H1 (cell line): ENCODE data around the gene EBNA1BP2. TPM values are rescaled to one million over a fixed set of nuclear protein-coding genes. Genes with fewer than 3 reads are reported as not detected.

Experiments
- CTCF ChIA-PET: fragments of 300-600 bp; sonication (Branson Sonifier 250); formaldehyde crosslinking; loops from one replicate; lab custom pipeline; 2021; ENCODE audit not compliant: partially characterized antibody; lab: Charles Lee
- POLR2A ChIA-PET: fragments of 300-600 bp; sonication (Branson Sonifier 250); formaldehyde crosslinking; loops from one replicate; lab custom pipeline; 2021; ENCODE audit warnings: inconsistent platforms; ENCODE audit not compliant: partially characterized antibody; lab: Charles Lee
- DNase-seq, 2 experiments: peaks; one replicate each; pipeline versions ENCODE4 v3.0.0 to v3.0.0-alpha.2; 2010 to 2022; ENCODE audit warnings: low spot score in 2 of 2, low read depth in 1 of 2, mixed read lengths in 1 of 2
- FAIRE-seq: peaks from 2 replicates; lab custom pipeline; 2011; peaks lifted over from hg19 to GRCh38; lab: Jason Lieb, UNC
- H2AFZ ChIP-seq: 2 replicates; pipeline ENCODE4 v1.8.1; 2012; ENCODE audit warnings: low read length, inconsistent platforms
- H2AK5ac ChIP-seq: 2 replicates; pipeline ENCODE4 v1.6.1; 2013; ENCODE audit warnings: low read depth, low read length
- H2BK120ac ChIP-seq: replicated peaks from 2 replicates; pipeline ENCODE3; 2013; ENCODE audit warnings: low read depth, low read length, inconsistent platforms
- H2BK12ac ChIP-seq: 2 replicates; pipeline ENCODE4 v1.6.1; 2013; ENCODE audit warnings: low read depth, low read length
- H2BK15ac ChIP-seq: 2 replicates; pipeline ENCODE4 v1.6.1; 2013; ENCODE audit warnings: low read length
- H2BK20ac ChIP-seq: 2 replicates; pipeline ENCODE4 v1.6.1; 2013; ENCODE audit warnings: low read length
- H2BK5ac ChIP-seq: 2 replicates; pipeline ENCODE4 v1.6.1; 2013; ENCODE audit warnings: low read depth, low read length
- H3K14ac ChIP-seq: 2 replicates; pipeline ENCODE4 v1.6.1; 2013; ENCODE audit warnings: inconsistent platforms; ENCODE audit not compliant: insufficient read length
- H3K18ac ChIP-seq: 2 replicates; pipeline ENCODE4 v1.6.1; 2013; ENCODE audit warnings: low read length; ENCODE audit errors: extremely low read depth
- H3K23ac ChIP-seq: 2 replicates; pipeline ENCODE4 v1.6.1; 2013; ENCODE audit warnings: inconsistent platforms; ENCODE audit not compliant: insufficient read length
- H3K23me2 ChIP-seq: 2 replicates; pipeline ENCODE4 v1.6.1; 2013; ENCODE audit warnings: low read depth, low read length
- H3K27ac ChIP-seq: 2 replicates; pipeline ENCODE4 v1.6.1; 2011; ENCODE audit warnings: low read depth, low read length, inconsistent platforms
- H3K27me3 ChIP-seq, 4 experiments: replicated peaks in 1 of 4; 1 replicate in 1 of 4; 2 replicates in 3 of 4; pipeline versions ENCODE4 v1.6.1 to v1.8.1; 2011 to 2013; ENCODE audit warnings: low read length in 3 of 4, mild to moderate bottlenecking in 3 of 4, inconsistent platforms in 2 of 4, mixed read lengths in 2 of 4, moderate library complexity in 1 of 4; ENCODE audit not compliant: control insufficient read depth in 3 of 4, insufficient read depth in 3 of 4; ENCODE audit errors: extremely low read depth in 1 of 4
- H3K36me3 ChIP-seq, 4 experiments: 2 replicates each; pipeline versions ENCODE4 v1.6.1 to v1.8.1; 2011 to 2013; ENCODE audit warnings: mild to moderate bottlenecking in 4 of 4, low read length in 3 of 4, moderate library complexity in 2 of 4, control low read depth in 1 of 4, inconsistent platforms in 1 of 4; ENCODE audit not compliant: insufficient read depth in 4 of 4, control insufficient read depth in 2 of 4
- H3K4ac ChIP-seq: replicated peaks from 2 replicates; pipeline ENCODE3; 2013; ENCODE audit warnings: low read length, low read depth, mixed read lengths, inconsistent platforms; ENCODE audit not compliant: insufficient read length
- H3K4me1 ChIP-seq, 4 experiments: replicated peaks in 1 of 4; 1 replicate in 1 of 4; 2 replicates in 3 of 4; pipeline versions ENCODE4 v1.6.1 to v1.8.1; 2011 to 2013; ENCODE audit warnings: low read length in 3 of 4, inconsistent platforms in 2 of 4, mixed read lengths in 1 of 4; ENCODE audit not compliant: insufficient read depth in 4 of 4, control insufficient read depth in 3 of 4
- H3K4me2 ChIP-seq, 2 experiments: 2 replicates each; pipeline versions ENCODE4 v1.6.1 to v1.8.1; 2011 to 2013; ENCODE audit warnings: low read depth in 2 of 2, low read length in 2 of 2, control low read depth in 1 of 2, inconsistent platforms in 1 of 2, mild to moderate bottlenecking in 1 of 2; ENCODE audit not compliant: insufficient read depth in 1 of 2
- H3K4me3 ChIP-seq, 4 experiments: fragments of 200-600, 300-600 bp in 1 of 4; sonication (generic), shearing (Covaris generic), sonication (Bioruptor Twin) in 1 of 4; 2 replicates each; pipeline versions ENCODE4 v1.5.1 to v1.8.1; 2011 to 2016; ENCODE audit warnings: low read length in 4 of 4, low read depth in 3 of 4, control low read depth in 2 of 4, inconsistent platforms in 2 of 4, mild to moderate bottlenecking in 2 of 4, mixed read lengths in 1 of 4, moderate library complexity in 1 of 4; ENCODE audit not compliant: insufficient read depth in 2 of 4; ENCODE audit errors: extremely low read depth in 1 of 4
- H3K56ac ChIP-seq: replicated peaks from 2 replicates; pipeline ENCODE3; 2013; ENCODE audit warnings: low read depth, mild to moderate bottlenecking, mixed read lengths, low read length, inconsistent platforms; ENCODE audit not compliant: insufficient read length
- H3K79me1 ChIP-seq: 2 replicates; pipeline ENCODE4 v1.6.1; 2013; ENCODE audit warnings: low read depth, low read length, control low read depth
- H3K79me2 ChIP-seq, 2 experiments: 2 replicates each; pipeline versions ENCODE4 v1.6.1 to v1.8.1; 2012 to 2013; ENCODE audit warnings: low read length in 2 of 2, mild to moderate bottlenecking in 2 of 2, inconsistent platforms in 1 of 2; ENCODE audit not compliant: insufficient read depth in 2 of 2, control insufficient read depth in 1 of 2
- H3K9ac ChIP-seq, 4 experiments: replicated peaks in 1 of 4; 1 replicate in 1 of 4; 2 replicates in 3 of 4; pipeline versions ENCODE4 v1.6.1 to v1.8.1; 2011 to 2013; ENCODE audit warnings: low read depth in 3 of 4, low read length in 3 of 4, control low read depth in 2 of 4, mild to moderate bottlenecking in 2 of 4, moderate library complexity in 2 of 4, inconsistent platforms in 1 of 4; ENCODE audit errors: extremely low read depth in 1 of 4
- H3K9me3 ChIP-seq, 2 experiments: 2 replicates each; pipeline versions ENCODE4 v1.6.1 to v1.8.1; 2012 to 2013; ENCODE audit warnings: mild to moderate bottlenecking in 2 of 2, moderate library complexity in 2 of 2, control low read depth in 1 of 2, inconsistent platforms in 1 of 2, low read depth in 1 of 2, low read length in 1 of 2, mixed read lengths in 1 of 2; ENCODE audit not compliant: insufficient read depth in 2 of 2
- H4K20me1 ChIP-seq, 2 experiments: replicated peaks in 1 of 2; 2 replicates each; pipeline versions ENCODE3 to v1.8.1; 2011 to 2013; ENCODE audit warnings: inconsistent platforms in 2 of 2, low read length in 2 of 2, mild to moderate bottlenecking in 1 of 2; ENCODE audit not compliant: insufficient read depth in 2 of 2, control insufficient read depth in 1 of 2
- H4K5ac ChIP-seq: 2 replicates; pipeline ENCODE4 v1.6.1; 2013; ENCODE audit warnings: low read length, low read depth, mixed read lengths, inconsistent platforms; ENCODE audit not compliant: insufficient read length
- H4K8ac ChIP-seq: 2 replicates; pipeline ENCODE4 v1.8.0; 2013; ENCODE audit warnings: mild to moderate bottlenecking, moderate library complexity, low read length, inconsistent platforms; ENCODE audit not compliant: insufficient read depth; ENCODE audit errors: extremely low read depth
- H4K91ac ChIP-seq: replicated peaks from 2 replicates; pipeline ENCODE3; 2013; ENCODE audit warnings: low read length, mixed read lengths, inconsistent platforms; ENCODE audit not compliant: insufficient read length
- CBX5 ChIP-seq: fragments of 300-800, 300-1000 bp; sonication (generic); IDR thresholded peaks from 2 replicates; pipeline ENCODE4 v1.7.1; 2016; ENCODE audit warnings: antibody characterized with exemption, low read length, low read depth
- CEBPB ChIP-seq: IDR thresholded peaks from 2 replicates; pipeline ENCODE4 v1.6.1; 2012; ENCODE audit warnings: low read depth, low read length
- CHD2 ChIP-seq: IDR thresholded peaks from 2 replicates; pipeline ENCODE4 v1.6.1; 2012; ENCODE audit warnings: low read length, improper control_type of control experiment
- GABPA ChIP-seq: IDR thresholded peaks from 2 replicates; pipeline ENCODE4 v1.6.1; 2011; ENCODE audit warnings: mild to moderate bottlenecking, low read length, moderate library complexity, borderline replicate concordance; ENCODE audit not compliant: insufficient read depth
- KDM1A ChIP-seq: fragments of 200-600, 300-600 bp; sonication (generic); IDR thresholded peaks from 2 replicates; pipeline ENCODE4 v1.7.1; 2016; ENCODE audit warnings: mild to moderate bottlenecking, low read length, borderline replicate concordance
- MAFK ChIP-seq: IDR thresholded peaks from 2 replicates; pipeline ENCODE4 v1.6.1; 2012; ENCODE audit warnings: low read depth, mild to moderate bottlenecking, improper control_type of control experiment, low read length
- PHF8 ChIP-seq: fragments of 200-600 bp; sonication (generic); conservative IDR thresholded peaks from 2 replicates; pipeline ENCODE4 v1.7.1; 2012; ENCODE audit warnings: low read depth, mild to moderate bottlenecking, inconsistent platforms, low read length, moderate library complexity
- RFX5 ChIP-seq: IDR thresholded peaks from 2 replicates; pipeline ENCODE4 v1.6.1; 2011; ENCODE audit warnings: low read depth, low read length, improper control_type of control experiment, borderline replicate concordance
- RXRA ChIP-seq: IDR thresholded peaks from 2 replicates; pipeline ENCODE4 v1.6.1; 2011; ENCODE audit warnings: low read depth, mild to moderate bottlenecking, low read length, moderate library complexity; ENCODE audit not compliant: insufficient read depth
- TAF1 ChIP-seq: IDR thresholded peaks from 2 replicates; pipeline ENCODE4 v1.6.1; 2011; ENCODE audit warnings: mild to moderate bottlenecking, low read depth, low read length
- TAF7 ChIP-seq: optimal IDR thresholded peaks from 2 replicates; pipeline ENCODE3; 2011; ENCODE audit warnings: low read depth, mild to moderate bottlenecking, inconsistent platforms, low read length, moderate library complexity, borderline replicate concordance
- ZNF274 ChIP-seq: IDR thresholded peaks from 2 replicates; pipeline ENCODE4 v1.7.0; 2012; ENCODE audit warnings: low read length, borderline replicate concordance; ENCODE audit errors: extremely low read depth
- WGBS, 2 experiments: shearing (Covaris generic) in 1 of 2; methylation state at CpG; one replicate each; pipeline versions ENCODE4 v1.1.6 to v1.1.7; 2013 to 2015; ENCODE audit warnings: low lambda C conversion rate in 2 of 2, mixed read lengths in 2 of 2, inconsistent platforms in 1 of 2, low coverage in 1 of 2, missing lambda C conversion rate in 1 of 2; ENCODE audit not compliant: insufficient replicate concordance in 2 of 2, insufficient coverage in 1 of 2, insufficient read length in 1 of 2; ENCODE audit errors: extremely low coverage in 1 of 2, missing lambda C conversion rate in 1 of 2; 5-methylcytosine and 5-hydroxymethylcytosine counted together
- polyA plus RNA-seq, 7 experiments: library from polyadenylated mRNA; depleted of rRNA in 3 of 7; stranded (reverse) in 5 of 7; unstranded in 2 of 7; fragments of >200 nt in 5 of 7; fragments of 200-250 nt in 2 of 7; gene quantifications; 1 replicate in 5 of 7; 2 replicates in 1 of 7; 4 replicates in 1 of 7; pipeline versions ENCODE4 v1.2.1 to v1.2.3, GENCODE V29; 2011 to 2013; ENCODE audit warnings: missing spikeins in 2 of 7, mixed read lengths in 2 of 7
- total RNA-seq: library from RNA; stranded (reverse); fragmentation: NEBNext Ultra II Directional; extraction: Animal tissue kit (Norgen Biotek cat#: 25700); gene quantifications from 2 replicates; pipeline ENCODE4 v1.2.1, GENCODE V29; 2021
- TF ChIP-seq, protein P1 (sequence below): IDR thresholded peaks from 2 replicates; pipeline ENCODE4 v1.6.1; 2012; ENCODE audit warnings: inconsistent platforms

Gene EBNA1BP2
- total and polyA plus RNA-seq, 2 of the 8 experiments (the other 6 are each of a cell fraction or from before 2014, with no cell fraction given), result 31.0 to 104 TPM

GRCh38 chr1:43153443-43153842 lies 18.6 kb downstream of the EBNA1BP2 start:
- 0 out of 2 replicates have a peak overlapping the region, but pooled peaks have one; percentile 93 for H2BK5ac ChIP-seq
- H3K36me3 ChIP-seq, result no peaks in the 10 kb centered on the region
- no peak overlapping the region for H3K4me3 ChIP-seq
- H4K8ac ChIP-seq, result no peak overlapping the region
- H4K91ac ChIP-seq, result no peak overlapping the region
- H4K20me1 ChIP-seq, result no peaks in the 10 kb centered on the region
- no peak overlapping the region for H2AFZ ChIP-seq
- no peak overlapping the region for H3K23ac ChIP-seq
- H3K18ac ChIP-seq, result no peak overlapping the region
- no peak overlapping the region for H2BK15ac ChIP-seq
- ChIA-PET POLR2A (no interaction called here), CTCF (interaction anchor here (2.1 kb wide), 1 partner anchor 10 kb away, joined by 14 read pairs; no protein-coding TSS in a partner anchor)
- no peak overlapping the region for H3K9ac ChIP-seq
- H3K4ac ChIP-seq, result no peak overlapping the region
- peaks cover 0 to 4% (median 1%) of the 10 kb centered on the region in 4 experiments; a peak in 2 of 7 replicates for H3K4me1 ChIP-seq
- no peaks in the 10 kb centered on the region for H3K27me3 ChIP-seq
- H3K23me2 ChIP-seq, result no peaks in the 10 kb centered on the region
- H4K5ac ChIP-seq, result no peak overlapping the region
- H3K56ac ChIP-seq, result no peak overlapping the region
- no peak for FAIRE-seq
- H2AK5ac ChIP-seq, result no peak overlapping the region
- no peaks in the 10 kb centered on the region for H3K79me1 ChIP-seq
- H3K14ac ChIP-seq, result no peak overlapping the region
- H3K9me3 ChIP-seq, result no peaks in the 10 kb centered on the region
- H3K79me2 ChIP-seq, result no peaks in the 10 kb centered on the region
- peak overlapping the region; percentile 43; the same call in 1 of the 2 replicates for H2BK20ac ChIP-seq
- 94% methylated on average over 6 of the region's 6 CpGs; no CpG with 5 or more reads in 1 of the 2 experiments for WGBS, 2 experiments
- H3K27ac ChIP-seq, result no peak overlapping the region
- no peak for DNase-seq
- no peak overlapping the region for H2BK120ac ChIP-seq
- no peak overlapping the region for H2BK12ac ChIP-seq
- H3K4me2 ChIP-seq, result no peak overlapping the region
- TF ChIP-seq CBX5, result no peak
- no peak for TF ChIP-seq RFX5
- no peak for TF ChIP-seq ZNF274
- no peak for TF ChIP-seq RXRA
- TF ChIP-seq KDM1A, result no peak
- TF ChIP-seq GABPA, result no peak
- TF ChIP-seq, protein P1, sequence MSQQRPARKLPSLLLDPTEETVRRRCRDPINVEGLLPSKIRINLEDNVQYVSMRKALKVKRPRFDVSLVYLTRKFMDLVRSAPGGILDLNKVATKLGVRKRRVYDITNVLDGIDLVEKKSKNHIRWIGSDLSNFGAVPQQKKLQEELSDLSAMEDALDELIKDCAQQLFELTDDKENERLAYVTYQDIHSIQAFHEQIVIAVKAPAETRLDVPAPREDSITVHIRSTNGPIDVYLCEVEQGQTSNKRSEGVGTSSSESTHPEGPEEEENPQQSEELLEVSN, result no peak
- TF ChIP-seq PHF8, result no peak
- no peak for TF ChIP-seq TAF7
- TF ChIP-seq MAFK, result no peak
- TF ChIP-seq CHD2, result no peak
- no peak for TF ChIP-seq CEBPB
- no peak for TF ChIP-seq TAF1
